H7 (cell line): ENCODE data around the gene PSD2. TPM values are rescaled to one million over a fixed set of nuclear protein-coding genes. Genes with fewer than 3 reads are reported as not detected.

ENCODE experiments used
- DNase-seq: peaks from one replicate; pipeline ENCODE4 v3.0.0; 2012
- H3K27me3 ChIP-seq: 2 replicates; pipeline ENCODE4 v1.6.0; 2011; ENCODE audit warnings: mild to moderate bottlenecking, low read length; ENCODE audit not compliant: control insufficient read depth, insufficient read depth
- H3K36me3 ChIP-seq: replicated peaks from 2 replicates; pipeline ENCODE4 v1.5.1; 2011; ENCODE audit warnings: low read length; ENCODE audit not compliant: control insufficient read depth, insufficient read depth
- H3K4me3 ChIP-seq: 2 replicates; pipeline ENCODE4 v1.5.1; 2011; ENCODE audit warnings: low read depth, mild to moderate bottlenecking, control low read depth, low read length, moderate library complexity; ENCODE audit not compliant: insufficient read depth
- total RNA-seq: library from RNA; depleted of rRNA; stranded (reverse); fragments of >200 nt; shearing (Covaris generic); gene quantifications from 2 replicates; pipeline ENCODE4 v1.2.3, GENCODE V29; 2014

Gene PSD2
- total RNA-seq, 1 experiment from 2014 or later: 0.10 TPM

GRCh38 chr5:139867109-139867508, 71.5 kb downstream of the PSD2 start:
- H3K27me3 ChIP-seq: peaks cover 2% of the 10 kb centered on the region; the same call in 1 of the 2 replicates
- H3K36me3 ChIP-seq: no peaks in the 10 kb centered on the region
- no peak for DNase-seq
- H3K4me3 ChIP-seq: no peak overlapping the region

- no peak for DNase-seq
- Histone ChIP-seq H3K36me3 (no peaks in the 10 kb centered on the region), H3K27me3 (peaks cover 2% of the 10 kb centered on the region; the same call in 1 of the 2 replicates), H3K4me3 (no peak overlapping the region)
Observed at GRCh38 chr5:139867581-139867980, 72.0 kb downstream of the PSD2 start.

GRCh38 chr5:139869042-139869790, 73.6 kb downstream of the PSD2 start:
- Histone ChIP-seq H3K27me3 (peaks cover 2% of the 10 kb centered on the region; the same call in 1 of the 2 replicates), H3K36me3 (no peaks in the 10 kb centered on the region), H3K4me3 (no peak overlapping the region)
- DNase-seq: no peak

- peaks cover 2% of the 10 kb centered on the region; the same call in 1 of the 2 replicates for H3K27me3 ChIP-seq
- H3K36me3 ChIP-seq: no peaks in the 10 kb centered on the region
- H3K4me3 ChIP-seq: no peak overlapping the region
- no peak for DNase-seq
Observed at GRCh38 chr5:139870677-139871076, 75.1 kb downstream of the PSD2 start.

GRCh38 chr5:139871614-139872013, 76.0 kb downstream of the PSD2 start:
- DNase-seq: no peak
- Histone ChIP-seq H3K4me3 (no peak overlapping the region), H3K27me3 (no peaks in the 10 kb centered on the region; the same call in 1 of the 2 replicates), H3K36me3 (no peaks in the 10 kb centered on the region)

- peak; percentile 83 for DNase-seq
- no peaks in the 10 kb centered on the region for H3K36me3 ChIP-seq
- no peak overlapping the region for H3K4me3 ChIP-seq
Observed at GRCh38 chr5:139872052-139872766, 76.6 kb downstream of the PSD2 start.

GRCh38 chr5:139872851-139873794, 77.5 kb downstream of the PSD2 start:
- peak; percentile 68 for DNase-seq
- Histone ChIP-seq H3K27me3 (no peaks in the 10 kb centered on the region; the same call in 1 of the 2 replicates), H3K4me3 (no peak overlapping the region), H3K36me3 (no peaks in the 10 kb centered on the region)

More at GRCh38 chr5:139872052-139872766, 76.6 kb downstream of the PSD2 start:
- H3K27me3 ChIP-seq: no peaks in the 10 kb centered on the region; the same call in 1 of the 2 replicates

- H3K36me3 ChIP-seq: no peaks in the 10 kb centered on the region
- no peak overlapping the region for H3K4me3 ChIP-seq
- DNase-seq: no peak
- H3K27me3 ChIP-seq: no peaks in the 10 kb centered on the region; the same call in 1 of the 2 replicates
Observed at GRCh38 chr5:139875957-139876356, 80.3 kb downstream of the PSD2 start.

GRCh38 chr5:139877129-139877597, 81.6 kb downstream of the PSD2 start:
- Histone ChIP-seq H3K4me3 (no peak overlapping the region), H3K27me3 (no peaks in the 10 kb centered on the region), H3K36me3 (no peaks in the 10 kb centered on the region)
- no peak for DNase-seq

GRCh38 chr5:139878093-139878492, 82.5 kb downstream of the PSD2 start:
- Histone ChIP-seq H3K36me3 (no peaks in the 10 kb centered on the region), H3K4me3 (no peak overlapping the region), H3K27me3 (no peaks in the 10 kb centered on the region)
- no peak for DNase-seq

- Histone ChIP-seq H3K4me3 (no peak overlapping the region), H3K27me3 (peaks cover 3% of the 10 kb centered on the region; the same call in 1 of the 2 replicates), H3K36me3 (no peaks in the 10 kb centered on the region)
- no peak for DNase-seq
Observed at GRCh38 chr5:139880416-139881142, 85.0 kb downstream of the PSD2 start.

- H3K27me3 ChIP-seq: peaks cover 3% of the 10 kb centered on the region; the same call in 1 of the 2 replicates
- no peak overlapping the region for H3K4me3 ChIP-seq
- H3K36me3 ChIP-seq: no peaks in the 10 kb centered on the region
- DNase-seq: no peak
Observed at GRCh38 chr5:139881143-139881733, 85.6 kb downstream of the PSD2 start.

- H3K27me3 ChIP-seq: peaks cover 3% of the 10 kb centered on the region; the same call in 1 of the 2 replicates
- no peak overlapping the region for H3K4me3 ChIP-seq
- H3K36me3 ChIP-seq: no peaks in the 10 kb centered on the region
- DNase-seq: no peak
Observed at GRCh38 chr5:139882316-139882715, 86.7 kb downstream of the PSD2 start.
